HCT116 (cell line): Measurements from ENCODE around the gene PRUNE1. TPM values are rescaled to one million over a fixed set of nuclear protein-coding genes. Genes with fewer than 3 reads are reported as not detected.

ENCODE experiments used
- ATAC-seq: fragments of 200-7000 bp; cut with Tn5 transposase; 2 replicates; pipeline ENCODE4 v1.9.1; 2020; ENCODE audit warnings: mild to moderate bottlenecking, moderate library complexity
- BruUV-seq: library from RNA; stranded (reverse); fragments of 400-500 nt; replicated peaks from 2 replicates; lab custom pipeline; 2021; lab: Mats Ljungman, UMichigan
- CTCF ChIA-PET: fragments of 300-600 bp; sonication (Branson Sonifier 250); formaldehyde crosslinking; loops from one replicate; lab custom pipeline; 2021; ENCODE audit warnings: antibody characterized with exemption; lab: Charles Lee
- POLR2A ChIA-PET: fragments of 300-600, 350-600 bp; sonication (Branson Sonifier 250); formaldehyde crosslinking; loops from one replicate; lab custom pipeline; 2021; ENCODE audit warnings: antibody characterized with exemption; lab: Charles Lee
- RAD21 ChIA-PET, 2 experiments: fragments of 300-600 bp; sonication (Branson Sonifier 250); formaldehyde crosslinking; loops; one replicate each; lab custom pipeline; 2023; ENCODE audit warnings: low total read pairs in 2 of 2; ENCODE audit not compliant: uncharacterized antibody in 2 of 2, unreplicated experiment in 2 of 2, low non-redundant PET in 1 of 2; lab: Charles Lee
- DNase-seq: peaks from one replicate; pipeline ENCODE4 v3.0.0-alpha.2; 2010; ENCODE audit warnings: low read depth, low spot score
- H2AFZ ChIP-seq: fragments of 200-600 bp; shearing (Covaris generic), sonication (generic); 2 replicates; pipeline ENCODE4 v1.6.1; 2017; ENCODE audit warnings: low read depth, mixed run types, mixed read lengths, antibody characterized with exemption, low read length; ENCODE audit not compliant: poor library complexity, severe bottlenecking
- H3K27ac ChIP-seq: 2 replicates; pipeline ENCODE4 v1.5.1; 2012; ENCODE audit warnings: low read depth, low read length
- H3K27me3 ChIP-seq: fragments of 200-600 bp; sonication (generic); 2 replicates; pipeline ENCODE4 v1.6.1; 2016; ENCODE audit warnings: mixed run types, low read length, mixed read lengths; ENCODE audit not compliant: insufficient read depth
- H3K36me3 ChIP-seq, 2 experiments: fragments of 200-500 bp in 1 of 2; fragments of 200-600 bp in 1 of 2; sonication (Bioruptor generic) in 1 of 2; sonication (generic) in 1 of 2; 2 replicates each; pipeline versions ENCODE4 v1.5.1 to v1.6.1; 2014 to 2016; ENCODE audit warnings: low read length in 2 of 2, inconsistent platforms in 1 of 2, mixed read lengths in 1 of 2, mixed run types in 1 of 2; ENCODE audit not compliant: insufficient read depth in 2 of 2, control insufficient read depth in 1 of 2
- H3K4me1 ChIP-seq, 2 experiments: fragments of 200-600 bp in 1 of 2; sonication (generic) in 1 of 2; 2 replicates each; pipeline versions ENCODE4 v1.5.1 to v1.6.1; 2012 to 2017; ENCODE audit warnings: low read length in 2 of 2, inconsistent platforms in 1 of 2, mild to moderate bottlenecking in 1 of 2, mixed read lengths in 1 of 2, mixed run types in 1 of 2, moderate library complexity in 1 of 2; ENCODE audit not compliant: insufficient read depth in 2 of 2, control insufficient read depth in 1 of 2
- H3K4me2 ChIP-seq: fragments of 200-600 bp; sonication (generic); 2 replicates; pipeline ENCODE4 v1.6.1; 2017; ENCODE audit warnings: mixed run types, low read length, mixed read lengths
- H3K4me3 ChIP-seq, 2 experiments: fragments of 200-600 bp in 1 of 2; sonication (generic) in 1 of 2; replicated peaks in 1 of 2; 2 replicates each; pipeline ENCODE4 v1.5.1; 2011 to 2016; ENCODE audit warnings: low read length in 2 of 2, control low read depth in 1 of 2, low read depth in 1 of 2, mild to moderate bottlenecking in 1 of 2, mixed read lengths in 1 of 2, mixed run types in 1 of 2
- H3K79me2 ChIP-seq: fragments of 200-600 bp; sonication (generic); 2 replicates; pipeline ENCODE4 v1.6.1; 2017; ENCODE audit warnings: mild to moderate bottlenecking, mixed run types, low read length, moderate library complexity, mixed read lengths; ENCODE audit not compliant: insufficient read depth
- H3K9ac ChIP-seq: fragments of 200-600 bp; sonication (generic); 2 replicates; pipeline ENCODE4 v1.6.1; 2016; ENCODE audit warnings: low read length, mixed read lengths
- H3K9me2 ChIP-seq: fragments of 200-600 bp; sonication (generic), shearing (Covaris generic); 2 replicates; pipeline ENCODE4 v1.6.1; 2017; ENCODE audit warnings: mixed run types, mild to moderate bottlenecking, moderate library complexity; ENCODE audit not compliant: insufficient read depth
- H3K9me3 ChIP-seq, 2 experiments: fragments of 200-500 bp in 1 of 2; fragments of 200-600 bp in 1 of 2; sonication (Bioruptor generic) in 1 of 2; sonication (generic) in 1 of 2; 2 replicates each; pipeline ENCODE4 v1.6.1; 2014 to 2017; ENCODE audit warnings: low read length in 2 of 2, mixed read lengths in 2 of 2, inconsistent platforms in 1 of 2, low read depth in 1 of 2, mild to moderate bottlenecking in 1 of 2, mixed run types in 1 of 2, moderate library complexity in 1 of 2; ENCODE audit not compliant: control insufficient read depth in 1 of 2, insufficient read depth in 1 of 2
- H4K20me1 ChIP-seq: fragments of 200-600 bp; sonication (generic), shearing (Covaris generic); 2 replicates; pipeline ENCODE4 v1.6.1; 2017; ENCODE audit warnings: mixed run types, mild to moderate bottlenecking, moderate library complexity; ENCODE audit not compliant: insufficient read depth
- CBX3 ChIP-seq: IDR thresholded peaks from 2 replicates; pipeline ENCODE4 v1.6.1; 2012; ENCODE audit warnings: low read depth
- CEBPB ChIP-seq: IDR thresholded peaks from 2 replicates; pipeline ENCODE4 v1.6.1; 2012; ENCODE audit warnings: low read depth
- EZH2phosphoT487 ChIP-seq: fragments of 200-600 bp; IDR thresholded peaks from 2 replicates; pipeline ENCODE4 v1.6.1; 2018; ENCODE audit warnings: antibody characterized with exemption, borderline replicate concordance
- POLR2AphosphoS5 ChIP-seq: IDR thresholded peaks from 2 replicates; pipeline ENCODE4 v1.6.1; 2011; ENCODE audit warnings: mild to moderate bottlenecking, low read depth, low read length, moderate library complexity
- RAD21 ChIP-seq: IDR thresholded peaks from 2 replicates; pipeline ENCODE4 v1.6.1; 2012; ENCODE audit warnings: low read depth, mild to moderate bottlenecking
- TCF7L2 ChIP-seq: IDR thresholded peaks from 2 replicates; pipeline ENCODE4 v1.7.0; 2011; ENCODE audit warnings: borderline replicate concordance, inconsistent platforms; ENCODE audit not compliant: insufficient read depth, insufficient read length; ENCODE audit errors: extremely low read depth
- ZNF274 ChIP-seq: fragments of 200-500 bp; sonication (Bioruptor generic); IDR thresholded peaks from 2 replicates; pipeline ENCODE4 v1.6.1; 2014; ENCODE audit warnings: mild to moderate bottlenecking, low read depth, low read length, inconsistent platforms
- intact Hi-C: fragments of 100-400 bp; cut with micrococcal nuclease; formaldehyde crosslinking; loops from 2 replicates; pipeline ENCODE4 v1.10.0; 2022
- total RNA-seq: library from RNA; stranded (reverse); gene quantifications from one replicate; pipeline ENCODE4 v1.2.1, GENCODE V29; 2021; ENCODE audit not compliant: unreplicated experiment
- TF ChIP-seq, protein P1 (sequence below): IDR thresholded peaks from 2 replicates; pipeline ENCODE4 v1.6.1; 2012

The PRUNE1 gene
- total RNA-seq, 1 experiment from 2014 or later = 20.2 TPM

DNA sequence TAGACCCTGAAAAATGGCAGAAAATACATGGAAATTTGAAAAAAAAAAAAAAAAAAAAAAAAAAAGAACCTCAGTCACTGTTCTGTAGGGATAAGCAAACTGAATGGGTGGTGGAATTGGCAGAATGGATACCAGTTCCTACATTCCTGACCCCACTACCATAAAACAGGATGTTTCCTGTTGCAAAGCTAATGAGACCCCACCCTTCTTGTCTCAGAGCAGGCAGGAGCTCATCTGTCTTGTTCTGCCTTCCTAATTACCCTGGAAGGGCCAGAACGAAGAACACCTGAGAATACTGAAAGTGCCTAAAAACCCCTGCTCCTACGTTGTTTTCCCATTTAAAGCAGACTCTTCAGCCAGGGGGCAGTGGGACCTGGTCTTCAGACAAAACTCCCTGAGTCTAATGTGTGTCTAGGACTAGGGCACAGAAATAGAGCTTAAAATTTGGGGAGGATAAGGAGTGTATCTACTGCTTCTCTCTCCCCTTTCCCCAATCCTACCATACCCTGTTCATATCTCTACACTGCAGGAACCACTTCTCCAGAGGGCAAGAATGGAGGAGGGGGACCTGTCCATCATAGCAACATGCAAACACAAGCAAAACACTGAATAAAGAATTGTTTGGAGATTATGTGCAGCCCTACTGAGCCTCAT is 43.2 kb downstream of the PRUNE1 start:
- H3K9me3 ChIP-seq = no peaks in the 10 kb centered on the region
- no peaks in the 10 kb centered on the region for H3K9me2 ChIP-seq
- peaks cover 0 to 10% of the 10 kb centered on the region in 2 experiments; a peak in 1 of 4 replicates for H3K4me1 ChIP-seq
- no peak overlapping the region for H3K27ac ChIP-seq
- TF ChIP-seq RAD21 (no peak), CBX3 (no peak), POLR2AphosphoS5 (no peak), ZNF274 (no peak)
- TF ChIP-seq, protein P1, sequence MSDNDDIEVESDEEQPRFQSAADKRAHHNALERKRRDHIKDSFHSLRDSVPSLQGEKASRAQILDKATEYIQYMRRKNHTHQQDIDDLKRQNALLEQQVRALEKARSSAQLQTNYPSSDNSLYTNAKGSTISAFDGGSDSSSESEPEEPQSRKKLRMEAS = no peak
- TF ChIP-seq, all 23 proteins: peak for 0
- H3K9ac ChIP-seq = no peak overlapping the region
- no peaks in the 10 kb centered on the region for H4K20me1 ChIP-seq
- ATAC-seq (no peak), DNase-seq (no peak)
- ChIA-PET CTCF (interaction anchor here (1.1 kb wide), 1 partner anchor 8 kb away, joined by 4 read pairs; the partner anchor contains the start of gene CDC42SE1), RAD21 (no interaction called here), POLR2A (interaction anchor here (0.7 kb wide), 1 partner anchor 424 kb away, joined by 3 read pairs; no protein-coding TSS in a partner anchor)
- H3K36me3 ChIP-seq = peaks cover 24 to 43% of the 10 kb centered on the region in 2 experiments
- intact Hi-C loops = no loop called here
- H2AFZ ChIP-seq = no peak overlapping the region
- H3K4me2 ChIP-seq = no peak overlapping the region
- H3K27me3 ChIP-seq = no peaks in the 10 kb centered on the region
- H3K79me2 ChIP-seq = peaks cover 17% of the 10 kb centered on the region; the same call in 1 of the 2 replicates
- BruUV-seq = no TSS peak
- no peak overlapping the region for H3K4me3 ChIP-seq

DNA sequence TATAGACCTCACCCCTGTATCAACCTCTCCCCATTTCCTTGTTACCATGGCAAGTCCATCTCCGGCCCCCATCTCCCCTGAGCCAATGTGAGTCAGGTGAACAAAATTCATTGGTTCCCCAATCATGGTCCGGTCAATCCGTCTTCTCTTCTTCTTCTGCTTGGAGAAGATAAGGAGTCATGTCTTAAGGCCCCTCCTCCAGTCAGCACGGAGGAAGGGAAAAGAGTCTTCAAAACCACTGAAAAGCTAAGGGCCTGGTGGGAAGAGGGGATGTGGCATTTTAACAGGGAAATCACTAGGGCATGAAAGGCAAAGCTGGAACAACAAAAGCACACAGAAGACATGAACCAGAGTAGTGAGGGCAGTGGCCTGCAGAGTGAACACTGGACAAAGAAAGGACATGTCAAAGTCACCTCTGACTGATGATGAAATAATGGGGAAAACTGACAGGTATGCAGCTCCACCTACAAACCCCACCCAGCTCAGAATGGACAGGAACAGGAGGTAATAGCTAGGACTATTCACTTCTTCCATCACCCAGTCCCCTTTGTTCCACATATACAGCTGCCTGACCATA is 46.8 kb downstream of the PRUNE1 start:
- POLR2A ChIA-PET = no interaction called here
- RAD21 ChIA-PET = no interaction called here
- Histone ChIP-seq H3K36me3 (peaks cover 24 to 48% of the 10 kb centered on the region in 2 experiments), H3K4me3 (no peak overlapping the region), H3K4me1 (peaks cover 14 to 36% of the 10 kb centered on the region in 2 experiments), H3K9ac (no peak overlapping the region), H3K9me2 (no peaks in the 10 kb centered on the region), H3K79me2 (peaks cover 47% of the 10 kb centered on the region), H3K9me3 (no peaks in the 10 kb centered on the region), H4K20me1 (no peaks in the 10 kb centered on the region; the same call in 1 of the 2 replicates)
- CTCF ChIA-PET = no interaction called here
- TF ChIP-seq TCF7L2 (no peak), EZH2phosphoT487 (no peak), CEBPB (0 out of 2 replicates have a peak, but pooled peaks have one; percentile 53), ZNF274 (no peak)
- TF ChIP-seq, protein P1 = no peak
- TF ChIP-seq, all 23 proteins: peak for 1
- no TSS peak for BruUV-seq
- ATAC-seq (no peak), DNase-seq (no peak)
- no peak overlapping the region for H3K27ac ChIP-seq
- no peak overlapping the region for H2AFZ ChIP-seq
- intact Hi-C loops = loop anchor here (5.0 kb wide), 1 partner anchor 33 kb away; no protein-coding TSS in a partner anchor
- H3K4me2 ChIP-seq = no peak overlapping the region
- no peaks in the 10 kb centered on the region for H3K27me3 ChIP-seq
